Measurements from ENCODE around the gene SKIDA1. TPM values are rescaled to one million over a fixed set of nuclear protein-coding genes. Genes with fewer than 3 reads are reported as not detected.

SKIDA1 gene
- total RNA-seq, 1 donor from 2014 or later = 2.7 TPM

- no peak for TF ChIP-seq CTCF (IDR thresholded peaks at IDR 0.05; ENCODE audit: borderline replicate concordance)
- H3K27me3 ChIP-seq (ENCODE audit: low read depth) = no peaks in the 10 kb centered on the region
- no peaks in the 10 kb centered on the region for H3K9me3 ChIP-seq (replicated peaks)
- H3K36me3 ChIP-seq = no peaks in the 10 kb centered on the region
- no peak for DNase-seq
- intact Hi-C loops (cut with micrococcal nuclease) = no loop called here
- peaks cover 45% of the 10 kb centered on the region for H3K4me1 ChIP-seq
- no peak overlapping the region for H3K4me3 ChIP-seq
- H3K27ac ChIP-seq (replicated peaks) = peak overlapping the region; percentile 99
Observed at GRCh38 chr10:21530641-21531040, 5.2 kb upstream of the SKIDA1 start.

- intact Hi-C loops (cut with micrococcal nuclease) = no loop called here
- Histone ChIP-seq H3K36me3 (no peaks in the 10 kb centered on the region), H3K27me3 (ENCODE audit: low read depth) (no peaks in the 10 kb centered on the region), H3K27ac (replicated peaks) (peak overlapping the region; percentile 99), H3K4me3 (no peak overlapping the region), H3K4me1 (peaks cover 42% of the 10 kb centered on the region), H3K9me3 (replicated peaks) (no peaks in the 10 kb centered on the region)
- DNase-seq = no peak
- no peak for TF ChIP-seq CTCF (IDR thresholded peaks at IDR 0.05; ENCODE audit: borderline replicate concordance)
Observed at GRCh38 chr10:21530168-21530567, 4.7 kb upstream of the SKIDA1 start.

GRCh38 chr10:21529032-21529910 lies 3.8 kb upstream of the SKIDA1 start:
- H3K27ac ChIP-seq (replicated peaks) = peak overlapping the region; percentile 99
- no peak for DNase-seq
- peak overlapping the region; percentile 81 for H3K4me3 ChIP-seq
- no peaks in the 10 kb centered on the region for H3K9me3 ChIP-seq (replicated peaks)
- no peaks in the 10 kb centered on the region for H3K27me3 ChIP-seq (ENCODE audit: low read depth)
- intact Hi-C loops (cut with micrococcal nuclease) = no loop called here
- H3K36me3 ChIP-seq = no peaks in the 10 kb centered on the region
- H3K4me1 ChIP-seq = peaks cover 48% of the 10 kb centered on the region
- no peak for TF ChIP-seq CTCF (IDR thresholded peaks at IDR 0.05; ENCODE audit: borderline replicate concordance)

- DNase-seq = no peak
- TF ChIP-seq CTCF (IDR thresholded peaks at IDR 0.05; ENCODE audit: borderline replicate concordance) = no peak
- peaks cover 56% of the 10 kb centered on the region for H3K4me1 ChIP-seq
- peak overlapping the region; percentile 81 for H3K4me3 ChIP-seq
- H3K27me3 ChIP-seq (ENCODE audit: low read depth) = no peaks in the 10 kb centered on the region
- no peaks in the 10 kb centered on the region for H3K36me3 ChIP-seq
- H3K9me3 ChIP-seq (replicated peaks) = no peaks in the 10 kb centered on the region
- intact Hi-C loops (cut with micrococcal nuclease) = no loop called here
- H3K27ac ChIP-seq (replicated peaks) = peak overlapping the region; percentile 99
Observed at GRCh38 chr10:21528236-21529031, 3.0 kb upstream of the SKIDA1 start.

GRCh38 chr10:21527598-21528235 lies 2.2 kb upstream of the SKIDA1 start:
- DNase-seq = no peak
- Histone ChIP-seq H3K4me1 (peaks cover 56% of the 10 kb centered on the region), H3K27me3 (ENCODE audit: low read depth) (no peaks in the 10 kb centered on the region), H3K27ac (replicated peaks) (peak overlapping the region; percentile 99), H3K9me3 (replicated peaks) (no peaks in the 10 kb centered on the region), H3K36me3 (no peaks in the 10 kb centered on the region), H3K4me3 (peak overlapping the region; percentile 81)
- TF ChIP-seq CTCF (IDR thresholded peaks at IDR 0.05; ENCODE audit: borderline replicate concordance) = no peak
- intact Hi-C loops (cut with micrococcal nuclease) = no loop called here
